Measurements from ENCODE around the gene TRMU. TPM values are rescaled to one million over a fixed set of nuclear protein-coding genes. Genes with fewer than 3 reads are reported as not detected.

TRMU gene
- polyA plus RNA-seq, 1 experiment, result 23.7 TPM

GRCh38 chr22:46320716-46321386 is 14.7 kb upstream of the TRMU start:
- no peak for TF ChIP-seq CTCF (IDR thresholded peaks at IDR 0.05; ENCODE audit: low read depth, low read length)
- ChIA-PET CTCF (no interaction called here), POLR2A (no interaction called here)
- Histone ChIP-seq H3K27ac (ENCODE audit: low read depth, low read length) (no peak overlapping the region), H3K4me3 (ENCODE audit: low read depth, low read length) (no peak overlapping the region), H3K27me3 (ENCODE audit: control insufficient read depth, insufficient read depth, low read length) (no peaks in the 10 kb centered on the region), H3K9me3 (ENCODE audit: control insufficient read depth, insufficient read depth, low read length) (no peaks in the 10 kb centered on the region; the same call in 1 of the 2 replicates)
- no peak for DNase-seq (ENCODE audit: low read depth, low spot score)

DNA sequence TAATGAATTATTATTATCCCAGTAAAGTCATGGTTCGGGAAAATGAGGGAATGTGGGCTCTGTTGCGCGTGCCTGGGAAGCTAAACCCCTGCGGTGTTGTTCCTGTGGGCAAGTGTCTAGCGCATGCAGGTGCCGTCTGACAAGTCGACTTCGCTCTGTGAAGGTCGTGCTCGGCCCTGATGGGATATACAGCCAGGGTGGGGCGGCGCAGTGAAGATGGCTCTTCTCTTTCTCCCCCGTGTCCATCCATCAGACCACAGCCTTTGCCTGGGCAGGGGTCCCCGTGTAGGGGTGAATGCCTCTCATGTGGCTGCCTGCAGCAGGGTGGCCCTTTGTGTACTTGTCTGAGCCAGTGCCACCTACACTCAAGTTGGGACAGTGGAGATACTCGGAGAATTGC is 12.8 kb upstream of the TRMU start:
- Histone ChIP-seq H3K27ac (ENCODE audit: low read depth, low read length) (no peak overlapping the region), H3K9me3 (ENCODE audit: control insufficient read depth, insufficient read depth, low read length) (no peaks in the 10 kb centered on the region; the same call in 1 of the 2 replicates), H3K4me3 (ENCODE audit: low read depth, low read length) (no peak overlapping the region), H3K27me3 (ENCODE audit: control insufficient read depth, insufficient read depth, low read length) (no peaks in the 10 kb centered on the region)
- no peak for TF ChIP-seq CTCF (IDR thresholded peaks at IDR 0.05; ENCODE audit: low read depth, low read length)
- ChIA-PET CTCF (no interaction called here), POLR2A (no interaction called here)
- DNase-seq (ENCODE audit: low read depth, low spot score), result no peak

DNA sequence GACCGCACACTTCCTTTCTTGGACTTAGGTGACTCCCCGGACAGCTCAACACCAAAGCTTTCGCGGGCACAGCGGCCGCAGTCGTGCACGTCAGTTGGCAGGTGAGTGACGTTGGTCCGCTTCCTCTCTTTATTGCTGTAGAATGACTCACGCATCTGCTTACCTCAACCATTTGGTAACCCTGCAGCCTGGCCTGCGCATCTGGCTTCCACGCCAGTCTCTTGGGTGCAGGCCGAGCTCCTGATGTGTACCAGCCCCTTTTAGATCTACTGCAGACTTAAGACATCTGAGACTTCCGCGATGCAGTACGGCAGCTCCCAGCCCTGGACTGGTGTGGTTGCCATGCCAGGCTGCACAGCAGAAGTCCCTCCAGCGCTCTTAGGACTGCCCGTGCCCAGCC is 12.4 kb upstream of the TRMU start:
- CTCF ChIA-PET, result no interaction called here
- no peak for DNase-seq (ENCODE audit: low read depth, low spot score)
- Histone ChIP-seq H3K4me3 (ENCODE audit: low read depth, low read length) (no peak overlapping the region), H3K9me3 (ENCODE audit: control insufficient read depth, insufficient read depth, low read length) (no peaks in the 10 kb centered on the region; the same call in 1 of the 2 replicates), H3K27ac (ENCODE audit: low read depth, low read length) (no peak overlapping the region), H3K27me3 (ENCODE audit: control insufficient read depth, insufficient read depth, low read length) (no peaks in the 10 kb centered on the region)
- POLR2A ChIA-PET, result no interaction called here
- TF ChIP-seq CTCF (IDR thresholded peaks at IDR 0.05; ENCODE audit: low read depth, low read length), result no peak

DNA sequence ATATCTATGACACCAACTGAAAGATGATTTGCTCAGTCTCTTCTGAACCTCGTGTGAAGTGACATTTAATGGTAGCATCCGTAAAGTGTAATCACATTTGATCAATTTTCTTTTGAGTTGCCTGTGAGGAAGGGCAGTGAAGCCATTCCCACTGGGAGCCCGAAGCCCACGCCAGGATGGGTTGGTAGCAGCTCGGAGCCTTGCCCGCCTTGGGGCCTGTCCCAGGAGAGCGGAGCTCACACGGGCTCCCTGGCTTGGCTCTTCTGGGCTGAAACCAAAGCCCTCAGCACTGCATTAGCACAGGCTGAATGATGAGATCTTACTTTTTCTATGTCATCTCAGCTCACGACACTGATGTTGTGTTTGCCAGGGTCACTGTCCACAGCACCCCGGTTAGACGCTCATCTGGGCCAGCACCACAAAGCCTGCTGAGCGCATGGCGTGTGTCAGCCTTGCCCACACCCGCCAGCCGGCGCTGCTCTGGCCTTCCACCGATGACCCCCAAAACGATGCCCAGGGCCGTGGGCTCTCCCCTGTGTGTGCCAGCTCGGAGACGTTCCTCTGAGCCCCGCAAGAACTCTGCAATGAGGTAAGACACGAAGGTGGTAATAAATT is 9.3 kb upstream of the TRMU start:
- Histone ChIP-seq H3K9me3 (ENCODE audit: control insufficient read depth, insufficient read depth, low read length) (no peaks in the 10 kb centered on the region; the same call in 1 of the 2 replicates), H3K4me3 (ENCODE audit: low read depth, low read length) (no peak overlapping the region), H3K27me3 (ENCODE audit: control insufficient read depth, insufficient read depth, low read length) (no peaks in the 10 kb centered on the region), H3K27ac (ENCODE audit: low read depth, low read length) (no peak overlapping the region)
- no peak for TF ChIP-seq CTCF (IDR thresholded peaks at IDR 0.05; ENCODE audit: low read depth, low read length)
- POLR2A ChIA-PET, result no interaction called here
- no peak for DNase-seq (ENCODE audit: low read depth, low spot score)
- CTCF ChIA-PET, result interaction anchor here (1.4 kb wide), 1 partner anchor 203 kb away, joined by 3 read pairs; no protein-coding TSS in a partner anchor

GRCh38 chr22:46327691-46328465 is 7.6 kb upstream of the TRMU start:
- no peak for DNase-seq (ENCODE audit: low read depth, low spot score)
- H3K27ac ChIP-seq (ENCODE audit: low read depth, low read length), result no peak overlapping the region
- H3K27me3 ChIP-seq (ENCODE audit: control insufficient read depth, insufficient read depth, low read length), result no peaks in the 10 kb centered on the region
- ChIA-PET CTCF (interaction anchor here (1.0 to 1.4 kb wide), 2 partner anchors 13 to 205 kb away, joined by 3 read pairs; no protein-coding TSS in a partner anchor), POLR2A (no interaction called here)
- H3K4me3 ChIP-seq (ENCODE audit: low read depth, low read length), result no peak overlapping the region
- no peaks in the 10 kb centered on the region; the same call in 1 of the 2 replicates for H3K9me3 ChIP-seq (ENCODE audit: control insufficient read depth, insufficient read depth, low read length)
- no peak for TF ChIP-seq CTCF (IDR thresholded peaks at IDR 0.05; ENCODE audit: low read depth, low read length)

Measured in AG04450 (cell line).